Pulmonary artery endothelial cell (primary cell): Measurements from ENCODE around the gene PMFBP1. TPM values are rescaled to one million over a fixed set of nuclear protein-coding genes. Genes with fewer than 3 reads are reported as not detected.

Experiments used
- DNase-seq: peaks from one replicate; pipeline ENCODE4 v3.0.0-alpha.2; 2011; ENCODE audit warnings: low read depth, low spot score
- total RNA-seq: library from RNA; depleted of rRNA; stranded (reverse); fragments of >200 nt; gene quantifications from 2 replicates; pipeline ENCODE4 v1.2.3, GENCODE V29; 2014

The PMFBP1 gene
- total RNA-seq, 1 donor from 2014 or later, result 0.33 TPM

GRCh38 chr16:72189865-72190371 is 18.0 kb upstream of the PMFBP1 start:
- peak; percentile 17 for DNase-seq

GRCh38 chr16:72188541-72188940 is 16.6 kb upstream of the PMFBP1 start:
- no peak for DNase-seq

- no peak for DNase-seq
These were observed 15.6 kb upstream of the PMFBP1 start for GRCh38 chr16:72187551-72187950.

- DNase-seq, result no peak
These were observed 11.0 kb upstream of the PMFBP1 start for GRCh38 chr16:72182976-72183375.

- DNase-seq, result no peak
These were observed 7.4 kb upstream of the PMFBP1 start for GRCh38 chr16:72179204-72179970.

- no peak for DNase-seq
These were observed 2.8 kb upstream of the PMFBP1 start for GRCh38 chr16:72174726-72175125.

- no peak for DNase-seq
These were observed 2.0 kb upstream of the PMFBP1 start for GRCh38 chr16:72173997-72174396.

- no peak for DNase-seq
These were observed 719 bp downstream of the PMFBP1 start for GRCh38 chr16:72171236-72171635.

GRCh38 chr16:72169708-72170107 is 2.2 kb downstream of the PMFBP1 start:
- DNase-seq, result no peak

- no peak for DNase-seq
These were observed 3.6 kb downstream of the PMFBP1 start for GRCh38 chr16:72168365-72168764.

- no peak for DNase-seq
These were observed 4.9 kb downstream of the PMFBP1 start for GRCh38 chr16:72166954-72167561.

GRCh38 chr16:72166151-72166550 is 5.8 kb downstream of the PMFBP1 start:
- no peak for DNase-seq

GRCh38 chr16:72164691-72165090 is 7.3 kb downstream of the PMFBP1 start:
- no peak for DNase-seq

- no peak for DNase-seq
These were observed 9.8 kb downstream of the PMFBP1 start for GRCh38 chr16:72162105-72162692.

- DNase-seq, result no peak
These were observed 12.2 kb downstream of the PMFBP1 start for GRCh38 chr16:72159801-72160200.

GRCh38 chr16:72159386-72159785 is 12.6 kb downstream of the PMFBP1 start:
- no peak for DNase-seq

- DNase-seq, result no peak
These were observed 22.1 kb downstream of the PMFBP1 start for GRCh38 chr16:72149676-72150464.

GRCh38 chr16:72142476-72142875 is 29.5 kb downstream of the PMFBP1 start:
- no peak for DNase-seq

- no peak for DNase-seq
These were observed 32.0 kb downstream of the PMFBP1 start for GRCh38 chr16:72139908-72140307.

- DNase-seq, result no peak
These were observed 33.8 kb downstream of the PMFBP1 start for GRCh38 chr16:72138064-72138572.

GRCh38 chr16:72137380-72138063 is 34.4 kb downstream of the PMFBP1 start:
- DNase-seq, result no peak
